ENCODE measurements around the gene KCNJ10.

Gene KCNJ10

GRCh38 chr1:160096274-160097116 is 26.5 kb upstream of the KCNJ10 start:
- no peak for TF ChIP-seq EZH2phosphoT487 (IDR thresholded peaks at IDR 0.05; ENCODE audit: low read length)
- no peak for TF ChIP-seq CTCF (IDR thresholded peaks at IDR 0.05; ENCODE audit: low read length)
- Histone ChIP-seq H3K27me3 (replicated peaks; ENCODE audit: insufficient read depth, low read length) (no peaks in the 10 kb centered on the region), H3F3A (ENCODE audit: insufficient read depth, low read length) (peaks cover 7% of the 10 kb centered on the region; the same call in 1 of the 2 replicates), H3K9ac (ENCODE audit: low read length) (no peak overlapping the region), H3K4me1 (ENCODE audit: low read length) (peaks cover 32% of the 10 kb centered on the region), H3K79me2 (ENCODE audit: low read length) (peaks cover 23% of the 10 kb centered on the region), H3K4me3 (ENCODE audit: low read length) (no peak overlapping the region), H3K4me2 (ENCODE audit: low read depth, low read length) (peak overlapping the region; percentile 93; the same call in 1 of the 2 replicates), H3K36me3 (replicated peaks; ENCODE audit: insufficient read depth, low read length) (no peaks in the 10 kb centered on the region), H3K9me3 (replicated peaks; ENCODE audit: insufficient read depth, low read length) (no peaks in the 10 kb centered on the region), H3K27ac (ENCODE audit: low read length) (no peak overlapping the region), H2AFZ (ENCODE audit: low read length) (no peak overlapping the region), H4K20me1 (ENCODE audit: insufficient read depth, low read length) (no peaks in the 10 kb centered on the region), H3K9me2 (replicated peaks; ENCODE audit: insufficient read depth, low read length) (no peaks in the 10 kb centered on the region)
- no peak for DNase-seq

GRCh38 chr1:160095382-160096105 is 25.6 kb upstream of the KCNJ10 start:
- Histone ChIP-seq H3K9ac (ENCODE audit: low read length) (no peak overlapping the region), H3K4me2 (ENCODE audit: low read depth, low read length) (no peak overlapping the region), H2AFZ (ENCODE audit: low read length) (no peak overlapping the region), H4K20me1 (ENCODE audit: insufficient read depth, low read length) (no peaks in the 10 kb centered on the region), H3K9me3 (replicated peaks; ENCODE audit: insufficient read depth, low read length) (no peaks in the 10 kb centered on the region), H3K79me2 (ENCODE audit: low read length) (peaks cover 23% of the 10 kb centered on the region), H3F3A (ENCODE audit: insufficient read depth, low read length) (peaks cover 7% of the 10 kb centered on the region; the same call in 1 of the 2 replicates), H3K4me3 (ENCODE audit: low read length) (no peak overlapping the region), H3K36me3 (replicated peaks; ENCODE audit: insufficient read depth, low read length) (no peaks in the 10 kb centered on the region), H3K9me2 (replicated peaks; ENCODE audit: insufficient read depth, low read length) (no peaks in the 10 kb centered on the region), H3K4me1 (ENCODE audit: low read length) (peaks cover 24% of the 10 kb centered on the region), H3K27me3 (replicated peaks; ENCODE audit: insufficient read depth, low read length) (no peaks in the 10 kb centered on the region), H3K27ac (ENCODE audit: low read length) (no peak overlapping the region)
- TF ChIP-seq CTCF (IDR thresholded peaks at IDR 0.05; ENCODE audit: low read length) (no peak), EZH2 (optimal IDR thresholded peaks at IDR 0.05; ENCODE audit: low read depth, low read length) (no peak), EZH2phosphoT487 (IDR thresholded peaks at IDR 0.05; ENCODE audit: low read length) (no peak)
- no peak for DNase-seq

- Histone ChIP-seq H2AFZ (ENCODE audit: low read length) (no peak overlapping the region), H3K9ac (ENCODE audit: low read length) (no peak overlapping the region), H3K4me2 (ENCODE audit: low read depth, low read length) (no peak overlapping the region), H3F3A (ENCODE audit: insufficient read depth, low read length) (peaks cover 7% of the 10 kb centered on the region; the same call in 1 of the 2 replicates), H3K9me2 (replicated peaks; ENCODE audit: insufficient read depth, low read length) (no peaks in the 10 kb centered on the region), H3K4me3 (ENCODE audit: low read length) (no peak overlapping the region), H4K20me1 (ENCODE audit: insufficient read depth, low read length) (no peaks in the 10 kb centered on the region), H3K9me3 (replicated peaks; ENCODE audit: insufficient read depth, low read length) (no peaks in the 10 kb centered on the region), H3K27ac (ENCODE audit: low read length) (no peak overlapping the region), H3K79me2 (ENCODE audit: low read length) (peaks cover 23% of the 10 kb centered on the region), H3K4me1 (ENCODE audit: low read length) (peaks cover 20% of the 10 kb centered on the region), H3K27me3 (replicated peaks; ENCODE audit: insufficient read depth, low read length) (no peaks in the 10 kb centered on the region), H3K36me3 (replicated peaks; ENCODE audit: insufficient read depth, low read length) (no peaks in the 10 kb centered on the region)
- DNase-seq, result no peak
- TF ChIP-seq EZH2phosphoT487 (IDR thresholded peaks at IDR 0.05; ENCODE audit: low read length), result no peak
- no peak for TF ChIP-seq EZH2 (optimal IDR thresholded peaks at IDR 0.05; ENCODE audit: low read depth, low read length)
- TF ChIP-seq CTCF (IDR thresholded peaks at IDR 0.05; ENCODE audit: low read length), result no peak
These were observed 24.8 kb upstream of the KCNJ10 start for GRCh38 chr1:160094806-160095205.

Measured in MM.1S (cell line).